Measurements from ENCODE around the gene ENTPD6. TPM values are rescaled to one million over a fixed set of nuclear protein-coding genes. Genes with fewer than 3 reads are reported as not detected.

ENTPD6 gene
- total RNA-seq, 2 donors from 2014 or later = 105 to 194 TPM

DNA sequence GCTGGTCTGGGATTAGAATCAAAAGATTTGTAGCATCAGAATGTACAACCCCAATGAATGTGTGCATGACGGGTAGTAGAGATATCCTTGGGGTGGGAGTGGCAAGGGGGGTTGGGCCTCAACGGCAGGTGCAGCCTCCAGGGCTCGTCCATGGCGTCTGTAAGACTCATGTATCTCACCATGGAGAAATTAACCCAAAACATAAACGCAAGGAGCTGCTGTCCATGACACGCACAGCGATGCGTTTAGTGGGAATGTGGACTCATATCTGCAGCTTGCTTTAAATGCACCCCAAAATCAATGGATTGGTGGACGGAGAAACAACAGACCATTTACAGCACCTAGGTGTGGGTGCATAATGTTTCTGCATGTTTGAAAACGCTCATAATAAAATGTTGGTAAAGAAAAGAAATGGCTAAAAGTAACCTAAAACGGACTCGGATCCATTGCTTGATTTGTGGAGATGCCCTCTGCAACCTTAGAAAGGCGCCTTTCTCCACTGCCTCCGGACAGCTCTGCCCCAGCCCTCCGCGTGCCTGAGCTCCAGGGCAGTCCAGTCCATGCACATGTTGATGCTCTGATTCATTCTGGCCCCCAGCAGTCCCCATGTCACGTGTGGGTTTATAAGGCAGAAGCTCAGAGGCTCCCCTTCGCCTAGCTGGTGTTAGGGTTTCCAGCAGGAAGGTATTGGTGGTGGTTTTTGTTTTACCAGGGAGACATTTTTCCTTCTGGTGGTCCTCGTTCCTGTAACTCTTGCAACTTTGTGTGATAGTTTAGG lies 76.9 kb downstream of the ENTPD6 start:
- TF ChIP-seq, protein P1, sequence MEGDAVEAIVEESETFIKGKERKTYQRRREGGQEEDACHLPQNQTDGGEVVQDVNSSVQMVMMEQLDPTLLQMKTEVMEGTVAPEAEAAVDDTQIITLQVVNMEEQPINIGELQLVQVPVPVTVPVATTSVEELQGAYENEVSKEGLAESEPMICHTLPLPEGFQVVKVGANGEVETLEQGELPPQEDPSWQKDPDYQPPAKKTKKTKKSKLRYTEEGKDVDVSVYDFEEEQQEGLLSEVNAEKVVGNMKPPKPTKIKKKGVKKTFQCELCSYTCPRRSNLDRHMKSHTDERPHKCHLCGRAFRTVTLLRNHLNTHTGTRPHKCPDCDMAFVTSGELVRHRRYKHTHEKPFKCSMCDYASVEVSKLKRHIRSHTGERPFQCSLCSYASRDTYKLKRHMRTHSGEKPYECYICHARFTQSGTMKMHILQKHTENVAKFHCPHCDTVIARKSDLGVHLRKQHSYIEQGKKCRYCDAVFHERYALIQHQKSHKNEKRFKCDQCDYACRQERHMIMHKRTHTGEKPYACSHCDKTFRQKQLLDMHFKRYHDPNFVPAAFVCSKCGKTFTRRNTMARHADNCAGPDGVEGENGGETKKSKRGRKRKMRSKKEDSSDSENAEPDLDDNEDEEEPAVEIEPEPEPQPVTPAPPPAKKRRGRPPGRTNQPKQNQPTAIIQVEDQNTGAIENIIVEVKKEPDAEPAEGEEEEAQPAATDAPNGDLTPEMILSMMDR (IDR thresholded peaks at IDR 0.05) = no peak
- no peak for TF ChIP-seq POLR2AphosphoS5 (IDR thresholded peaks at IDR 0.05)
- Histone ChIP-seq H3K27me3 (replicated peaks; ENCODE audit: insufficient read depth) (no peaks in the 10 kb centered on the region), H3K4me1 (replicated peaks) (peaks cover 20% of the 10 kb centered on the region), H3K4me3 (no peak overlapping the region), H3K9me3 (no peaks in the 10 kb centered on the region), H3K27ac (peak overlapping the region; percentile 70 to 74), H3K36me3 (peaks cover 0 to 4% of the 10 kb centered on the region in 2 donors)
- intact Hi-C loops (cut with DNase I) = no loop called here
- DNase-seq (ENCODE audit: low spot score) = no peak
- WGBS = 82% methylated on average over 19 of the region's 19 CpGs

DNA sequence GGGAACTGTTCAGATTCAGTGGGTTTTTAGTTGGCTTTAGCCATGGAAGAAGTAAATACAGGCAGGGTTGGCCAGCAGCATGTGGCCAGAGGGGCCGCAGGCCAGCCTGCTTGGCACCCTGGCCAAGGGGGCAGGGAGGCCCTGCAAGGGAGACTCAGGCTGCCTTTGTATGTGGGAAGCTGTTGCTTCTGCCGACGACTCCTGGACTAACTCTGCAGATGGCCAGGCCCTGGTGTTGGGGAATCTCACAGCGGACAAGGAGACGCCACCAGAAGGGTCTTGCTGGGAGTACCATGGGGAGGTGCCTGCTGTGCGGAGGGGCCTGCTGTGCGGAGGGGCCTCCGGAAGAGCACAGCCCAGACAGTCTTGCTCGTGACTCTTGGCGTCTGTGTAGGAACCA lies 77.5 kb downstream of the ENTPD6 start:
- Histone ChIP-seq H3K4me3 (no peak overlapping the region), H3K4me1 (replicated peaks) (peaks cover 20% of the 10 kb centered on the region), H3K9me3 (no peaks in the 10 kb centered on the region), H3K36me3 (peaks cover 0 to 4% of the 10 kb centered on the region in 2 donors), H3K27me3 (replicated peaks; ENCODE audit: insufficient read depth) (no peaks in the 10 kb centered on the region), H3K27ac (peak overlapping the region; percentile 70 to 74)
- TF ChIP-seq POLR2AphosphoS5 (IDR thresholded peaks at IDR 0.05) = no peak
- TF ChIP-seq, protein P1 (IDR thresholded peaks at IDR 0.05) = no peak
- no peak for DNase-seq (ENCODE audit: low spot score)
- WGBS = 78% methylated on average over 10 of the region's 10 CpGs
- intact Hi-C loops (cut with DNase I) = loop anchor here (1.0 kb wide), 1 partner anchor 24 kb away; no protein-coding TSS in a partner anchor

DNA sequence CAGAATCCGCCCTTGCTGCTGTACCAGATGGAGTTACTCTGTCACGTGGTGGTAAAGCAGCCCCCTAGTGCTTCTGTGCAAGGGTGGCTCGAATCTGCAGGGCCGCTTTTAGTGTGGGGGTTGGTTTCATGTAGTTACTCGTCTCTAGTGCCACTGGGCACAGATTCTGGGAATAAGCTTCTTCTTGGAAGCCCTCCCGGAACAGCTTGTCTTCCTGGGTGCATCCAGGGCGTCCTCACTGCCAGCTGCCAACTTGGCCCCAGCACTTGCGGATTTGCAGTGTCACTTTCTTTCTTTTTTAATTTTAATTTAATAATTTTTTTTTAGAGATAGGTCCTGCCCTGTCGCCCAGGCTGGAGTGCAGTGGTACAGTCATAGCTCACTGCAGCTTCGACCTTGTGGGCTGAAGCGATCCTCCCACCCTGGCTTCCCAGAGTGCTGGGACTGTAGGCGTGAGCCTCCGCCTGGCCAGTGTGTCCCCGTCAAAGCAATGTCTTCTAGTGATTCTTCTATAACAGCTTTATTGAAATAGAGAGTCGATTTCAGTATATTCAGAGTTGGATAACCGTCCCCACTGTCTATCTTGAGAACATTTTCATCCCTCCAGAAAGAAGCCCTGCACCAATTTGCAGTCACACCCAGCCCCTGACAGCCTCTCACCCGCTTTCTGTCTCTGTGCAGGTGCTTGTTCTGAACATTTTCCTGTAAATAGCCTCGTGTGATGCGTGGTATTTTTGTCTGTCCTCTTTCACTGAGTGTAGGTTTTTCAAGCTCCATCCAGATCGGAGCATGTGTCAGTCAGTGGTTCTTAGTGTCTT lies 78.2 kb downstream of the ENTPD6 start:
- Histone ChIP-seq H3K9me3 (no peaks in the 10 kb centered on the region), H3K4me1 (replicated peaks) (peaks cover 21% of the 10 kb centered on the region), H3K36me3 (peaks cover 0 to 4% of the 10 kb centered on the region in 2 donors), H3K4me3 (peak overlapping the region in 1 of 2 donors; percentile 6), H3K27me3 (replicated peaks; ENCODE audit: insufficient read depth) (no peaks in the 10 kb centered on the region), H3K27ac (peak overlapping the region; percentile 70 to 74)
- intact Hi-C loops (cut with DNase I) = loop anchor here (1.0 kb wide), 1 partner anchor 24 kb away; no protein-coding TSS in a partner anchor
- WGBS = 51% methylated on average over 20 of the region's 20 CpGs
- peak; percentile 79 for DNase-seq (ENCODE audit: low spot score)
- TF ChIP-seq POLR2AphosphoS5 (IDR thresholded peaks at IDR 0.05) = peak; percentile 80
- TF ChIP-seq, protein P1 (IDR thresholded peaks at IDR 0.05) = no peak

DNA sequence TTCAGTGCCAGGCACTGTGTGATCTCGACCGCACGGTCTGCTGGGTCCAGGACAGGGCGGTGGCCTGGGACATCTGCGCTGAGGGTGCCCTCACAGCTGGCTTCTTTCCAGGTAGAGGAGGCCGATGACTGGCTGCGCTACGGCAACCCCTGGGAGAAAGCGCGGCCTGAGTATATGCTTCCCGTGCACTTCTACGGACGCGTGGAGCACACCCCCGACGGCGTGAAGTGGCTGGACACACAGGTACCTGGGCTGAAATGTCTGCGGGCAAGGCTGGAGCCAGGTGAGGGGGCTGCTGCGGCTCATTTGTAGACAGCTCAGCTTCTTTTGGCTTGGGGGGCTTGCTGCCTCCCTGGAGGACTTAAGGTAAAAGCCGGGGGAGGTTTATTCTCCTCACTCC lies 79.0 kb downstream of the ENTPD6 start:
- Histone ChIP-seq H3K4me3 (no peak overlapping the region), H3K27me3 (replicated peaks; ENCODE audit: insufficient read depth) (no peaks in the 10 kb centered on the region), H3K9me3 (no peaks in the 10 kb centered on the region), H3K27ac (peak overlapping the region; percentile 70 to 74), H3K4me1 (replicated peaks) (peaks cover 27% of the 10 kb centered on the region), H3K36me3 (peaks cover 0 to 4% of the 10 kb centered on the region in 2 donors)
- intact Hi-C loops (cut with DNase I) = no loop called here
- no peak for TF ChIP-seq POLR2A (IDR thresholded peaks at IDR 0.05)
- TF ChIP-seq, protein P1 (IDR thresholded peaks at IDR 0.05) = no peak
- TF ChIP-seq POLR2AphosphoS5 (IDR thresholded peaks at IDR 0.05) = no peak
- 97% methylated on average over 19 of the region's 20 CpGs for WGBS
- DNase-seq (ENCODE audit: low spot score) = no peak

Data from prostate gland (tissue), 2 donors.